GM18511 (cell line): Measurements from ENCODE around the gene DTNBP1.

Experiments used
- ATAC-seq: cut with Tn5 transposase; IDR thresholded peaks from one replicate; pipeline ENCODE4 v1.9.1; 2021; ENCODE audit warnings: mild to moderate bottlenecking, moderate library complexity; ENCODE audit not compliant: unreplicated experiment

DTNBP1 gene

DNA sequence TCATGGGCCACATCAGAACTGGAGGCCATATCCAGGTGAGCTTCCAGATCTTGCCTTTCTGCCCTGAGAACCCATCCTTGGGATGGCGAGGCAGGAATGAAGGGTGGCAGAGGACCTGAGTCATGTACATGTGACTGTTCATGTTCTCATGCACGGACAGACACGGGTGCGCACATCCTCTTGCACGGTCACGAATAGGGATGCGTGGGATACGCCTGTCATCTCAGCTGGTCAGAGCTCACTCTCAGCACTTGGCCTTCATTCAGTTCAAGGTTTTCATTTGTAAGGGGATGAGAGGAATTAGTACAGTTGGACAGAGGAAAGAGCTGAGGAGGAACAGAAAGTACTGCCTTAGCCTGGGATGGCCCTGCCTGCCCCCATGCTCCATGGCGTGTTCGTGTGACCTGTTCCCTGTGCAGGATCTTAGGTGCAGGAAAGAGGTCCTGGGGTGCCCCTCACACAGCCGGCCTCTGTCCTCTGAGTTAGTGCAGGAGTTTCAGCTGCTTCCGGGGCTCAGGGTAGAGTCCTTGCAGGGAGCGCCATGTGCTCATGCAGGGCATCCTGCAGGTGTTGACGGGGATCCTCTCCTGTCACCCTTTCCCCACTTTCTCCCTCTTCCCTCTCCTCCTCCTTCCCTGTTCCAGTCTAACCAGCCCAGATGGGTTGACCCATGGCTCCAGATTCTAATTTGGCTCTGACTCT is 173.4 kb downstream of the DTNBP1 start:
- no peak for ATAC-seq

DNA sequence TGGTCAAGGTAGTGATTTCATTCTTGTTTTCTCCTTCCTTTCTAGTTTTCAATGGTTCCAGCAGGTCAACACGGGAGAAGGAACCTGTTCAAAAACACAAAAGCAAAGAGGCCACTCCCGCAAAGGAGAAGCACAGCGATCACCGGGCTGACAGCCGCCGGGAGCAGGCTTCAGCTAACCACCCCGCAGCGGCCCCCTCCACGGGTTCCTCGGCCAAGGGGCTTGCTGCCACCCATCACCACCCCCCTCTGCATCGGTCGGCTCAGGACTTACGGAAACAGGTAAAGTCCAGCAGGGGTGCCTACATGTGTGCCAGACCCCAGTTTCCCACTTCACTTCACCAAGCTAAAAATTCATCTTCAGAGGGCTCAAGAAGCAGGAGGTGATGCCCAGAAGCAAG is 175.6 kb downstream of the DTNBP1 start:
- ATAC-seq = no peak

DNA sequence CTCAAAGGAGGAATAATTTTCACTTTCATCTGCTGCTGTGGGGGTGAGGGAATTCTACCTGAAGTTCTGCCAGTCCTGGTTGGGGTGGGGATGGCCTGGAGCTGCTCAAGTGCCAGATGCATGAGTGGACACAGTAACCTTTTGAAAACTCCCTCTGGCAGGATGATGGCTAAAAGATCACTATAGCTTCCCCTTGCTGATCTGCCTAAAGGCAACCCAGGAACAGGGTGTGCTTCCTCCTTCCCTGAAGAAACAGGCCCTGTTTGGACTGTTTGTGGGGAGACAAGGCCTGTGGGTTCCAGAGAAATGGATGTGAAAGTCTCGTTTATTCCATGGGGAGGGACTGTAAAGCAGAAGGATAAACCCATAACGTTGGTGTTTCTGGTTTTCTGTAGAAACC is 176.9 kb downstream of the DTNBP1 start:
- no peak for ATAC-seq

DNA sequence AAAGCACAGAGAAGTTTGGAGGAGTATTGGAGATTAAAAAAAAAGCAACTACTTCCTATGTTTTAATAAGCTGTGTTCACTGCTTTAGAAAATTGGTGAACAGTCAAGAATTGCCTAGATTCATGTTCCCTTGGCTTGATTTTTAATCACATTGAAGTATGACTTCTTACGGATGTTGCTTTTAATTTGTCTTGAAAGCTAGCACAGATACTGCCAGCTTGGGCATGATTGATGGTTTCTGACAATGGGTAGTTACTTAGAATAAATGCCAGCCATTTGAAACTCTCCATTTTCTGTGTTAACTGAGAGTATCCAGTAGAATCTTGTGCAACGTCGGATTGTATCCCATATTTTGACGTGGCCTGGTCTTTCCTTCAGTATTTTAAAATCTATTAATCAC is 178.0 kb downstream of the DTNBP1 start:
- ATAC-seq = no peak

DNA sequence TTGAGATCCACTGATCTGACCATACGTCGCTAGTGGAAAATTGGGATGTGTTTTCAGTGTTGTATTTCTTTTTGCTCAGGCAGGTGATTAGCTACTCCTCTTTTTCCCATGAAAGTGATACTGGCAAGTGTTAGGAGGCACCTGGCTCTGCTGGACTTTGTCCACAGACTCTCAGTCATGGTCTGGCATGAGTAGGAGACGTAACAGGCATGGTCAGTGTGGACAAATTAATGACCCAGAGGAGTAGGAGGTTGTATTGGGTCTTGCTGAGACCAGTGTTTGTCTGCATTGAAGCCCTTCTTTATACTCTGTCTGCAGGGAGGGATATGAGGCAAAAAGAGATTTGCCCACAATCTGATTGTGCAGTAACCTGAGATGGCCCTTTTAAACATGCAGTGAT is 178.7 kb downstream of the DTNBP1 start:
- no peak for ATAC-seq

DNA sequence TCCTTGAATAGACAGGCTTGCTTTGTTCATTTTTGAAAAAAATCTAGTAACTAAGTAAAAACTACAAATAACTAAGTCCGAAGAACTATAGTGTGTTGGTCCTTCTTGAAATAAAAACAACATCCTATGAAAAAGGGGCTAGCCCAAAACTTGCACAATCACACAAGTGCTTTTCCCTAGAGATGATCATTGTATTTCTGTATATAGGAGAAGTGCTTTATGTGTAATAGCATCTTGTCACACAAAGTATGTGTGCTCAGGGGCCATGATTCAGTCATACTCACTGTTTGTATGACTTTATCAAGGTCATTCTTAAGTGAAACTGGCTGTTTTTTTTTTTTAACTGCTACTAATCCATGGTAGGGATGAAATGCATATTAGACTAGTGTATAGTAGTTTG is 179.8 kb downstream of the DTNBP1 start:
- ATAC-seq = no peak

DNA sequence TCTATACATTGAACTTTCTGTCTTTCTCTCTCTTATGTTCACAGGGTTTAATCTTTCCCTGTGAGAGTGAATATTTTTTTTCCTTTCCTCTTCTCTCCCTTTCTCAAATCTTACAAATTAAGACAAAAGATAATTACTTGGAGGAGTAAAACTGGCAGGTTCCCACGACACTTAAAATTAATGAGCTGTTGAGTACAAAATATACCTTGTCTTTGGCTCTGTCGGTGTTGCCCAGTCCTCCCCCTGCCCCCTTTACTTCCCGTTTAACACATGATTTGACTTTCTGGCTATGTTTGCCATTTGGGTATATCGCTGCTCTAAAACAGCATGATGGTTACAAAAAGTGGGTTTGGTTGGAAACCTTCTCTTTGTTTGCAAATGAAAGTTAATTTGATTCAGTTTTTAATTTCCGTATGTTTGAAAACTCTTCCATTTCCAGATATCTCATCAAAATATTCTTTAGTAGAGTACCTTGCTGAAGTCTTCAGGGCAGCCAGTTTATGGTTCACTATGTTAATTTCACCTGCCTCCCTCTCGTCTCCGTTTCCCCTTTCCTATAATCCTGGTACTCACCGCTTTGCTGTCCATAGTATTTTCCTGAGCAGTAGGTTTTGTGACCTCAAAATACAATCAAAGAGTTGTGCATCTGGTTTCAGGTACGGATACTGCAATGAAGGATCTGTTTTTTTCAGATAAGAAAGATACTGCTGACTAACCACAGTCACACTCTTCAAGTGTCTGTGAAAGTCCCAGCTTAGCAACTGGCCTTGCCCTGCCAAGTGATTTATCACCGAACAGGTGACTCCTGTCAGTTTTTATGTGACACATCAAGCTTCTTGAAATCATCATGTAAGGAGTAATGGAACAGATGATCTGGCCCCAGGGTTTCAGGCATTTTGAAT is 181.2 kb downstream of the DTNBP1 start:
- no peak for ATAC-seq

DNA sequence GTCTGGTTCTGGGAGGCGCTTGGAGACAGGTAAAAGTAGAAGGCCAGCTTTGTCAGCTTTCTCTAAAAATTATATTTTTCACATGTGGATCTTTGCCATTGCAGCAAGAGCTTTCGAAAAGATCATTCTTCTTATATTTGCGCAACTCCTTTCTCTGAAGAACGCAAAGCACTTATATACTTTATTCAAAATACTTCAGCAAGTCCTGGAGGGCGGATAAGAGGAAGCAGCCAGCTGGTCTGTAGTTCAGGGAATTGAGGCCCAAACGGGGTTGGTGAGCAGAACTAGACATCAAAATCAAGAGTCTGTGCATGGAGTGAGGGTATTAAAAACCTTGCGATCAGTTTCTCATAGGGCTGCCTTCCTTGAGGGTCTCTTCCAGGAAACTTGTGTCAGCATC is 182.3 kb downstream of the DTNBP1 start:
- no peak for ATAC-seq

DNA sequence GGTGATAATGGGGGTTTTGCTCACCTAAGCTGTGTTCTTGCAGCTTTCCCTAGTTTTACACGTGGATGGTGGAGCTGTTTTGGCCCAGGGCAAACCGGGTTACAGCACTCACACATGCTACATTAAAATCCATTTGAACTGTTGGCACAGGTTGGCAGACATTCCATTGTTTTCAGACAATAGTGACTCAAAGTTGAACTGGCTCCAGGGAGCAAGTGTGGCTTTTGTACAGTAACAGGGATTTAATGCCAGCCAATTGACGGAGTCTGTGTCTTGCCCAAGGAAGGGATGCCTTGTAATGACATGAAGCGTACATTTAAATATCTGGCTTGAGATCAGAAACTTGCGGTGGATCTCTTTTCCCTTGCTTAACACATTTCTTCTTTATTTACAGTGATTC is 183.1 kb downstream of the DTNBP1 start:
- ATAC-seq = no peak

DNA sequence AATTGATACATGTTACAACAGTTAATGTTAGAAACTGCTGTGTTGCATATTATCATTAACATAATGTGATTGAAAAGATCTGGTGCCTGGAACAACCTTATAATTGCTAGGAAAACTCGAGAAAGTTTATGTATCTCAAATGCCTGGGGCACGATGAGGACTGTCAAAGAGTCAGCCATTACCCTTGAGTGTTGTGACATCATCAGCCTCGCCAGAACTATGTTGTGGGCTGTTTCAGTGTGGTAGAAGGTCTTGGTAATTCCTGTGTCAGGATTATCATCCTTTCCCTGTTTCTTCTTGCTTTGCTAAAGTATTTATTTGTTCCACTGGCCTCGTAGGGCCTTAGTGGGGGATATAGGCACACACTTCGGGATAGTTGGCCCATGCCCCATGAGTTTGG is 185.1 kb downstream of the DTNBP1 start:
- no peak for ATAC-seq

DNA sequence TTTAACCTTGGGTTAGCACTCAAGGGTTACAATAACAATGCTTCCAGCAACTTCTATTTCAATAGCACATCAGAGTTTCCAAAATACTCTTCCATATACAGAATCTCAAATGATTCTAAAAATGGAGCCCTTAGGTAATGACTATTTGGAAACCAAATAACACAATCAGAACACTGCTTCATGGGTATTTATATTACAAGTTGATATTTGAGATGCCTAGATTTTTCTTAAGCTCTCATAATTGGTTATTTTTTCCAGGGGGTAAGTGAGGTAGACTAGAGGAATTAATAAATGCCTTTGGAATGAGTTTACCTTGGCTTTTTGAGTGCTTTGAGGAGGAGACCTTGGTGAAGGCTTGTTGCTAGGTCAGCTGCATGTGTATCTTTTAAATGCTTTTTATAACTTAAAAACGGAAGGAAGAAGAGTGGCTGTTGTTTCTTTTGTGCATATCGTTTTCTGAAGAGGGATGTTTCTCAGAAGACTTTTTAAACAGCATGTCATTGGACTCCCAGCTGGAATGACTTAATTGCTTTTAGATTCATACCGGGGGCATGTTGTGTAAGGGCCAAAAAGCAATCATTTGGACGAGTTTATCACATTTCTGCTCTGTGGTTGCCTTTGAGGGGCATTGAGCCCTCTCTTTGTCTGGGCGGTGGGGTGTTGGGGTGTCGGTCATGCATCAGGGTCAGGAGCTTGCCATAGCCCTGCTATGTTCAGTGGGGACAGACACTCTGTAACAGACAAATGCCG is 186.0 kb downstream of the DTNBP1 start:
- ATAC-seq = no peak

DNA sequence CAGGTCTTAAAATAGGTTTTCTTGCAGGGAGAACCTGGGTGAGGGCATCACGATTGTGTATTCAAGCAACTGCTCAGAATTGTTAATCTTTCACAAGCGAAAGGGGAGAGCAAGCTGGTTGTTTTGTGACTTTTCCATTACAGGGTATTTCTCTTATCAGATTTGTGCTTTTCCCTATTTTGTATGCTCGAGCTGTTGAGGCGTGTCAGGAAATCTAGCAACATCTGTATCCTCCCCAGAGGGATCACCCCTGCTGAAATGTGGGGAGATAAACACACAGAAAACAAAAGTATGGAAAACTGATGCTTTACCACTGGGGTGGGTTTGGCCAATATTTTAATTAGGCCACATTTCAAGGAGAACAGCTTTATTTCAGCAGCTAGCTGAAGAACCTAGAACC is 187.0 kb downstream of the DTNBP1 start:
- ATAC-seq = no peak

DNA sequence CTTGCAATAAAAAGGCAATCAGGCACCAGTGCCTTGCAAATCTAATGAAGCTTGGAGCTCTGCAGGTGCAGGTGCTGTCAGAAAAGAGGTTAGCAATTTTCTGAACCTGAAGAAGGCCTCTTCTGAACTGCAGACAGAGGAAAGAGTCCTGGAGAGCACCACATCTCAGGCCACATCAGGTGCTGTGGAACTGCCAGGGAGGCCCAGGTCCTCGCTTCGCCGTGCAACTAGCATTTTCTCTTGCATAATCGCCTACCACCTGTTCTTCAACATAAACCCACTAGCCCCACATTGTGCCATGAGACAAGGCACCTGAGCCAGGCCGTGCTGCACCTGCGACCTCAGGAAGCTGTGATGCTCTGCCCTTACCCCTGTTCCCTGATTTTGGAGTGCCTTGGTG is 187.6 kb downstream of the DTNBP1 start:
- no peak for ATAC-seq

DNA sequence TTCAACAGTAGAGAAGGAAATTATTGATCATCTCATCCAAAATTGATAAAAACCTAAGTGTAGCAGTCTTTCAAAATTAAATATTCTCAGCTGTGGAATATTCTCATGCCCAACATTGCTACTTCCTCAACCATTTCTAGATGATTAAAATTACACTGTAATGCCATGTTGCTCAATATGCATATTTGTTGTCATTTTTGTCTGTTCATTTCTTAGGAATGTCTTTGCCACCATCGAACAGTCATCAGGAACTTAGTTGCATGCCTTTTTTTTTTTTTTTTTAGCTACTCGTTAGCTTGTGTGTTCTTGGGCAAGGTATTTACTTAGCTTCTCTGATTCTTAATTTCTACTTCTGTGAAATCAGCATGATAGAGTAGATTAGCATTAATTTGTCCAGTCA is 188.6 kb downstream of the DTNBP1 start:
- no peak for ATAC-seq

DNA sequence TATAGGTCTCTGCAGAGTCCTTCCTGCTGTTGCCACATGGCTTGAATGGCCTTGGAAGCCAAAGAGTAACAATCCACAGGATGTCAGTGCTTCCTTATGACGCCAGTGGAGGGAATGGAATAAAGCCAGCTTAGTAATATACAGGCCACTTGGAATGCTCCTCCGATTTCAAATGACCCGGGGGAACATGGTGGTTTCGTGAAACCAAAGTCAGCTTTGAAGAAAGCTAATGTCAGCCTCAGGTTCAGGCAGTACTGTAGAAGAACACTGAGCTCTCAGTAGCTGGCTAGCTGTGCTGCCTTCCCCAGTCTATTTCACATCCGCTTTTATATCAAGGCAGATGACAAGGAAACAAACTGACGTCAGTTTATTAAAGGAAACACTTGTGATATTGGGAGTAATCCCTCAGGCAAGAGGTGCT is 189.1 kb downstream of the DTNBP1 start:
- ATAC-seq = no peak

DNA sequence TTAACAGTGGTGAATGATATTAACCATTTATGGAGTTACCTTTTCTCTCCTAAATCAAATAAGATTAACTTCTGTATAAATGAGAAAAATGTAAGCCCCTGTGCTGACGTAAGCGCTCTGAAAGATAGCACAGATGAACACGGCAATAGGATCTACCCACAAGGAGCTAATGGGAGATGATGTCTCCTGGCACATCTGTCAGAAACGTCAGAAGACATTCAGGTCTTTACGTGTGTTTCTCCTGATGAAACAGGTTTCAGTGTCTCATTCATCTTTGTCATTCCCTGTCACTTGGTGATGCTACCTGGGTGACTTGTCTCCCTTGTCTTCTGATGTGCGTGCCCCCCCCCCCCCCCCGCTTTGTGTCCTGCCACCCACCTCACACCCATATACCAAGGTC is 189.7 kb downstream of the DTNBP1 start:
- ATAC-seq = no peak
